Lung (tissue), 12 donors: ENCODE data around the gene GRIP1. TPM values are rescaled to one million over a fixed set of nuclear protein-coding genes. Genes with fewer than 3 reads are reported as not detected.

ENCODE experiments used
- ATAC-seq: fragments of 200-7000 bp; cut with Tn5 transposase; one replicate; pipeline ENCODE4 v1.9.1; 2020; ENCODE audit warnings: moderate number of reproducible peaks; ENCODE audit not compliant: insufficient read depth, low FRiP score
- DNase-seq, 3 donors: peaks; one replicate each; pipeline ENCODE4 v3.0.0-alpha.2; 2013 to 2017
- H3K27ac ChIP-seq, 2 donors: one replicate each; pipeline ENCODE4 v1.5.1; 2013; ENCODE audit warnings: mild to moderate bottlenecking in 2 of 2, moderate library complexity in 2 of 2, control low read depth in 1 of 2, inconsistent platforms in 1 of 2, low read depth in 1 of 2, low read length in 1 of 2
- H3K27me3 ChIP-seq, 3 donors: one replicate each; pipeline ENCODE4 v1.5.1; 2013; ENCODE audit warnings: low read length in 2 of 3; ENCODE audit not compliant: control insufficient read depth in 3 of 3, insufficient read depth in 3 of 3
- H3K36me3 ChIP-seq, 4 donors: one replicate each; pipeline ENCODE4 v1.5.1; 2013; ENCODE audit warnings: low read length in 4 of 4, mild to moderate bottlenecking in 1 of 4, moderate library complexity in 1 of 4; ENCODE audit not compliant: control insufficient read depth in 4 of 4, insufficient read depth in 4 of 4
- H3K4me1 ChIP-seq, 5 donors: one replicate each; pipeline ENCODE4 v1.5.1; 2013; ENCODE audit warnings: low read length in 5 of 5, mild to moderate bottlenecking in 2 of 5, moderate library complexity in 1 of 5; ENCODE audit not compliant: control insufficient read depth in 5 of 5, insufficient read depth in 5 of 5
- H3K4me3 ChIP-seq: one replicate; pipeline ENCODE4 v1.5.1; 2013; ENCODE audit warnings: mild to moderate bottlenecking, control low read depth, moderate library complexity
- H3K9ac ChIP-seq, 2 donors: one replicate each; pipeline ENCODE4 v1.5.1; 2013; ENCODE audit warnings: low read length in 2 of 2, control low read depth in 1 of 2; ENCODE audit not compliant: insufficient read depth in 1 of 2
- H3K9me3 ChIP-seq, 4 donors: one replicate each; pipeline ENCODE4 v1.5.1; 2013; ENCODE audit warnings: low read length in 3 of 4, mild to moderate bottlenecking in 1 of 4, moderate library complexity in 1 of 4; ENCODE audit not compliant: control insufficient read depth in 4 of 4, insufficient read depth in 3 of 4
- WGBS, 2 donors: extraction: QIAGEN DNeasy Blood & Tissue Kit; methylation state at CpG; one replicate each; pipeline ENCODE4 v1.1.7; 2013; 5-methylcytosine and 5-hydroxymethylcytosine counted together
- polyA plus RNA-seq, 2 donors: library from polyadenylated mRNA; stranded (reverse); fragments of 200-250 nt; gene quantifications; one replicate each; pipeline ENCODE4 v1.2.1, GENCODE V29; 2013
- total RNA-seq, 2 donors: library from RNA; depleted of rRNA in 1 of 2; stranded (reverse); fragments of >200 nt in 1 of 2; gene quantifications; one replicate each; pipeline ENCODE4 v1.2.1, GENCODE V29; 2014 to 2021
- TF ChIP-seq, protein P1 (sequence below): IDR thresholded peaks from 2 replicates; pipeline ENCODE4 v1.5.1; 2012; ENCODE audit warnings: mild to moderate bottlenecking; ENCODE audit errors: control extremely low read depth, extremely low read depth
- donor health status: control.
- donor health status: control.
- donor health status: Bipolar disorder and iron deficiency.
- donor health status: healthy.
- donor health status: DM: yes; HTN: yes; CAD: no.

The GRIP1 gene
- total and polyA plus RNA-seq, 4 donors: 0.20 to 3.6 (median 0.83) TPM

DNA sequence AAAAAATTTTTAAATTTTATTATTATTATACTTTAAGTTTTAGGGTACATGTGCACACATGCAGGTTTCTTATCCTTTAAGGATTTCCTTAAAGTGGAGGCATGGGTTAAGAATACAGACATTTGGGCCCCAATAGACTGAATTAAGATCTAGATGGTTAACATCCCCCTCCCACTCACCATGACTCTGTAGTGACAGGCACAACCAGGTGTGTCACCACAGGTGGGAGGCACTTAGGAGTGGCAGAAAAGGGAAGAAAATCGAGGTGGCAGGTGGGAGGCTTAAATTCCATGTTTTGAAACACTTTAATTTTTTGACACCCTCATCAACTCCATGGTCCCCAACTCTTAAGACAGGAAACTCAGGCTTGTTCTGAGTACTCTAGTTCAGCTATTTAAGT is 37.6 kb upstream of the GRIP1 start:
- Histone ChIP-seq H3K27me3 (no peaks in the 10 kb centered on the region), H3K9me3 (peaks cover 0 to under 1% (median 0%) of the 10 kb centered on the region in 4 donors), H3K27ac (no peak overlapping the region), H3K4me3 (no peak overlapping the region), H3K9ac (no peak overlapping the region), H3K36me3 (no peaks in the 10 kb centered on the region), H3K4me1 (no peaks in the 10 kb centered on the region)
- ATAC-seq (no peak), DNase-seq (no peak)
- WGBS, 2 donors: 33 to 42% methylated on average over 1 of the region's 1 CpG
- TF ChIP-seq, protein P1, sequence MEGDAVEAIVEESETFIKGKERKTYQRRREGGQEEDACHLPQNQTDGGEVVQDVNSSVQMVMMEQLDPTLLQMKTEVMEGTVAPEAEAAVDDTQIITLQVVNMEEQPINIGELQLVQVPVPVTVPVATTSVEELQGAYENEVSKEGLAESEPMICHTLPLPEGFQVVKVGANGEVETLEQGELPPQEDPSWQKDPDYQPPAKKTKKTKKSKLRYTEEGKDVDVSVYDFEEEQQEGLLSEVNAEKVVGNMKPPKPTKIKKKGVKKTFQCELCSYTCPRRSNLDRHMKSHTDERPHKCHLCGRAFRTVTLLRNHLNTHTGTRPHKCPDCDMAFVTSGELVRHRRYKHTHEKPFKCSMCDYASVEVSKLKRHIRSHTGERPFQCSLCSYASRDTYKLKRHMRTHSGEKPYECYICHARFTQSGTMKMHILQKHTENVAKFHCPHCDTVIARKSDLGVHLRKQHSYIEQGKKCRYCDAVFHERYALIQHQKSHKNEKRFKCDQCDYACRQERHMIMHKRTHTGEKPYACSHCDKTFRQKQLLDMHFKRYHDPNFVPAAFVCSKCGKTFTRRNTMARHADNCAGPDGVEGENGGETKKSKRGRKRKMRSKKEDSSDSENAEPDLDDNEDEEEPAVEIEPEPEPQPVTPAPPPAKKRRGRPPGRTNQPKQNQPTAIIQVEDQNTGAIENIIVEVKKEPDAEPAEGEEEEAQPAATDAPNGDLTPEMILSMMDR: no peak

DNA sequence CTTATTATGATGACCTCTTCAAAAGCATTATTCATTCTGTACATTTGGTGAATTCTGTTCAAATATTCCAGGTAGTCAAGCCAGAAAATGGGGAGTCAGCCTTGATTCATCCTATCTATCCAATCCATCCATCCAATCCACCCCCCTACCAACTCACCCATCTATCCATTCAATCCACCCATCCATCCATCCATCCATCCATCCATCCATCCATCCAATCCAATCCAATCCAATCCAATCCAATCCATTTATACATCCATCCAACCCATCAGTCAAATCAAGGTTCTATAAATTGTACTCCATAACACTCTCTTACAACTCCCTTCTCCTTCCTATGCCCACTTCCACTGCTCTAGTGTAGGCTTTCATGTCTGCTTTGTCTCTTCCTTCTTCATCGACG is 35.8 kb upstream of the GRIP1 start:
- ATAC-seq (no peak), DNase-seq (no peak)
- H3K36me3 ChIP-seq: no peaks in the 10 kb centered on the region
- TF ChIP-seq, protein P1: no peak
- H3K4me1 ChIP-seq: no peaks in the 10 kb centered on the region
- 87 to 100% methylated on average over 2 of the region's 2 CpGs for WGBS, 2 donors
- H3K4me3 ChIP-seq: no peak overlapping the region
- H3K9me3 ChIP-seq: no peaks in the 10 kb centered on the region
- no peak overlapping the region for H3K9ac ChIP-seq
- no peaks in the 10 kb centered on the region for H3K27me3 ChIP-seq
- H3K27ac ChIP-seq: no peak overlapping the region

DNA sequence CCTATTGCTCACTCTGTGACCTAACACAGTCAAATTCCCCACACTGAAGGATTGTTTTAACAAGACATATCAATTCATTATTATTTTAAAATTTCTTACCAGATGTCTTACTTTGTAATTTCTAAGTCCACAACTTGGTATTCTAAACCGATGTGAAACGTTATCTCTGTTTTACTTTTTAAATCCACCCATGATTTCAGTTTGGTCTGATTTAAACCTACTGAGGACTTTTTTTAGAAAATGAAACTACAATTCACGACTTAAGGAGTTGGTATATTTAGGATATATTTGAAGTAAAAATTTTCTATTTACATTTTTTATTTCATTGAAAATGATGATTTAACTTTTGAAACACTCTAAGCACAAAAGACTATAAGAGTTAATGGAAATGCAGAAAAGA is 35.1 kb upstream of the GRIP1 start:
- Histone ChIP-seq H3K9me3 (no peaks in the 10 kb centered on the region), H3K4me3 (no peak overlapping the region), H3K36me3 (no peaks in the 10 kb centered on the region), H3K27ac (no peak overlapping the region), H3K9ac (no peak overlapping the region), H3K4me1 (no peaks in the 10 kb centered on the region), H3K27me3 (no peaks in the 10 kb centered on the region)
- TF ChIP-seq, protein P1: no peak
- DNase-seq: no peak
- WGBS, 2 donors: 45 to 48% methylated on average over 3 of the region's 3 CpGs
- ATAC-seq: no peak

DNA sequence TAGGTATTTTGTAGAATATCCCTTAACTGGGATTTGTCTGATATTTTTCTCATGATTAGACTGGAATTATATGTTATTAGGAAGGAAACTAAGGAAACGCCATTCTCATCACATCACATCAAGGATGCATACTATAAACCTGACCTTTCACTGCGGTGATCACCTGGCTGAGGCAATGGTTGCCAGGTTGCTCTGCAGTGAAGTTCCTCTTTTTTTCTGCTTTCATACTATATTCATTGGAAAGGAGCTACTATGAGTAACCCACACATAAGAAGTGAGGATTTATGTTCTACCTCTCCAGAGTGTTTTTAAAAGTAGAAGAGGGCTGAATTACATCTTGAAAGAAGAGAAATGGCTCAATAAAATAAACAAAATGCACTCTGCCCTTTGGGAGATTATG is 31.0 kb upstream of the GRIP1 start:
- no peak overlapping the region for H3K4me3 ChIP-seq
- no peak for DNase-seq
- H3K9me3 ChIP-seq: no peaks in the 10 kb centered on the region
- H3K36me3 ChIP-seq: no peaks in the 10 kb centered on the region
- peaks cover 0 to 3% (median 0%) of the 10 kb centered on the region in 5 donors for H3K4me1 ChIP-seq
- no peak overlapping the region for H3K27ac ChIP-seq
- TF ChIP-seq, protein P1: no peak
- WGBS, 2 donors: 57 to 59% methylated on average over 2 of the region's 2 CpGs
- no peak for ATAC-seq
- H3K27me3 ChIP-seq: no peaks in the 10 kb centered on the region
- H3K9ac ChIP-seq: no peak overlapping the region
